NCI-H526 (cell line): Measurements from ENCODE around the gene MRNIP.

ENCODE experiments used
- DNase-seq, 2 experiments: peaks; one replicate each; lab custom pipeline; 2025; lab: John Stamatoyannopoulos, UW

Gene MRNIP

GRCh38 chr5:179858586-179859427 is at the start of gene MRNIP:
Gene MRNIP, minus strand, starts transcription at chr5:179858817. Its CDS starts 21 bp downstream, at chr5:179858796.
- peak; percentile 82 to 96 for DNase-seq

- DNase-seq, result peak in 1 of 2 experiments; percentile 70
Measured at GRCh38 chr5:179907556-179908324, 49.1 kb upstream of the MRNIP start, which contains the start of gene TBC1D9B. Gene TBC1D9B, minus strand, starts transcription at chr5:179907897. Its CDS starts 76 bp downstream, at chr5:179907821.

GRCh38 chr5:179906795-179907555 is 48.4 kb upstream of the MRNIP start:
- peak in 1 of 2 experiments; percentile 36 for DNase-seq

GRCh38 chr5:179906294-179906794 is 47.7 kb upstream of the MRNIP start:
- no peak for DNase-seq

- DNase-seq, result no peak
Measured at GRCh38 chr5:179905161-179905560, 46.5 kb upstream of the MRNIP start.

DNA sequence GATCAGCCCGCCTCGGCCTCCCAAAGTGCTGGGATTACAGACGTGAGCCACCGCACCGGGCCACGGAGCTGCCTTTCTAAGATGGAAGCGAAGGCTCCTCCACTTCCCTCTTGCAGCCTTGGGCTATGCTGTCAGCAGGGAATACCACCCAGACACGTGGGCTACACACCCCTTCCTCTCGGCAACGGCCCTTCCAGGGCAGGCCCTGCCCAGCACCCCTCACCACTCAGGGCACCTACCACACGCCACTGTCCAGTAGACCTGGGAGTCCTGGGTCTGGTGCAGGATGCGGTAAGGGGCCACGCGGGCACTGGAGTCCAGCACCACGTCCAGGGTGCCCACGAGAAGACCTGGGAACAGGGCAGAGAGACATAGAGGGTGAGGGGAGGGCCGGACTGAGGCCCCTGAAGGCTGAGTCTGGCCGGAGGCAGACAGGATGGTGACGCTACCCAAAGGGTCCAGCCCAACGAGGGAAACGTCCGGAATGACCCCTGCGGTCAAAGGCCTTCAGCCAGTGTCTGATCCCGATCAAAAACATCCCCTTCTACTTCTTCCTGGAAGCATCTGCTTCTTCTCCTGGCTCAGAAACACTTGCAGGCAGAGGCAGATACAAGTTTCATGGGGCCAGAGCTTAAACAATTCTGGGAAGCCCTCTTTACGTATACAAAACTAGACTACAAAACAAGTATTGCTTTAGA is 46.0 kb upstream of the MRNIP start:
- DNase-seq, result no peak

DNA sequence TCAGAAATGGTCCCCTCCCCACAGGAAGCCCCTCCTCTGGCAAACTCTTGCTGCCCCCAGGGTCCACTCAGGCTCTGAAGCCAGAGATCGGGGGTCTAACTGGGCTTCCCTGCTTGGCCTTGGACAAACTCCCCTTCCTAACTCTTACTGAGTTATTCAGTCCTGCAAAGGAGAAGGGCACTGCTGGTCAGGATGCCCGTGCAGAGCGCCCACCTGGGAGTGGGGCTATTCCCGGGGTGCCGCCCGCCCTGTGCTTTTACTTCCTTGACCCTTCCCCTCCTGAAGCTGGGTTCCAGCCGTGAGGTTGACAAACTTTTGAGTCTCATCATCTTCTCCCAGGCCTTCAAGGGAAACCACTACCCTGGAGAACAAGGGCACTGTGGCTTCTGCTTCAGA is 44.1 kb upstream of the MRNIP start:
- DNase-seq, result no peak

GRCh38 chr5:179901915-179902762 is 43.5 kb upstream of the MRNIP start:
- DNase-seq, result no peak

- no peak for DNase-seq
Measured at GRCh38 chr5:179901462-179901861, 42.8 kb upstream of the MRNIP start.

DNA sequence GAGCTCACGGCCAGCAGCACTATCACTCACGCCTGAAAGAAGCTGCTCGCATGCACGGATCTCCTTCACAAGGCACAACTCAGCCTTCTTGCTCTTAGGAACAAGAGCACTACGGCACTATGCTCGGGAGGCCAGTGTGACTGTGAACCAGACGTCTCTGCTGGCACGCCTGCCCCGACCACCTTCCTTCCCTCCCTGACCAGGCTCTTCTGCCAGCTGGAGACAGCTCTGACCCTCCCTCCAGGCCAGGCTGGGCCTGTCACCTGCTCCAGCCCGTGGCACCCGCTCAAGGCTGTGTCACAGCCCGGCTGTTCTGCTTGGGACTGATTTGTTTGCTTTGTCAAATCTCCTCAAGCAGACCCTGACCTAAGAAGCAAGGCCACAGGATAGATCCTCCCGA is 42.1 kb upstream of the MRNIP start:
- no peak for DNase-seq

DNA sequence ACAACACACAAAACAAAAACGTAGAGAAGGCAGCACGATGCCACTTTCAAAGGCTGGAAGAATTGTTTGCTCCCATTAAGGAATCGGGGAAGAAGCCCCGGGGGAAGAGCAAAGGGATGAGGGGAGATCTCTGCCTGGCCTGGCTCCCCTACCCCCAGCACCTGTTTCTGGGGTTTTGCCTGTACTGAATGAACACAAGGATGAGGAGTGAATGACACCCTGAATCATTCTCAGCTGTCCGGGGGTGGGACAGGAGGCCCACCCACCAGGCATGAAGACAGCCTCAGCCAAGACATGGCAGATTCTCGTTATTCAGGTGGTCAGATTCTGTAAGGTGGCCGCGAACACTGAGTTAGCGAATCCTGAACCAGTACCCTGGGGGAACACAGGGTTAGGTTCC is 41.6 kb upstream of the MRNIP start:
- no peak for DNase-seq

GRCh38 chr5:179895861-179896260 is 37.2 kb upstream of the MRNIP start:
- no peak for DNase-seq

GRCh38 chr5:179893958-179894895 is 35.6 kb upstream of the MRNIP start:
- DNase-seq, result no peak

DNA sequence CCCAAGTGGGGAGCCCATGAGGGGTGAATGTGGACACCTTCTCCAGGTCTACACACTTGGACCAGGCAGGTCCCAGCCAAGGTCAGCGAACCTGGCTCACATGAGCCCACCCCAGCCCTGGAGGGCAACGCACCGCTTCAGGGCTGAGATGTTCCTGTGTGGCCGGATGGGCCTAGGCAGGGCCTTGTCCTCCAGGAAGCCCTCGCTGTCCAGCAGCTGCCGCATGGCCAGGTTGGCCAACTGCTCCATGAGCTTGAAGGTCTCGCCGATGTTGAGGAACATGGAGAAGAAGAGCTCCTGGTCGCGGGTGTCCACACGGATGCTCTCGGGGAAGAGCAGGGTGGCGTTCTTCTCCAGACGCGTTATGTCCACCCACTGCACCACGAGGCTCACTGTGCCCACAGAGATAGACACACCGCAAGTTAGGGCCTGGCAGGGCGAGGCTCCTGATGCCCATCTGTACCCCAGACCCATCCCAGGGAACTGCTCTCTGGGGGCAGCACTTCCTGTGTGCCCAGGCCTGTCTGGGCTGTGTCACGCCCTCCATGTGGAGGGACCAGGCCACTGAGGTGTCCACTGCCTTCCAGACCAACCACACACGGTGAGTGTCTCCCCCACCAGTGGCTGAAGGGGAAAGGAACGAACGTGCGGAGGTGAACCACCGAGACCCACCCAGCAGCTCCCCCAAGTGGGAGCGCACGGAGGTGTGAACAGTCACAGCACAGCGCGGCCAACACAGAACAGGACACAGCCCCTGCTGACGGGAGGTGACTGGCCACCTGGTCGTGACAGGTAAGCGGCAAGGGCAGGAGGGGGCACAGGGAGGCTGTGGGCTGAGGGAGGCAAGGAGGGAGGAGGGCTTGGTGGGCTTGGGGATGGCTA is 34.7 kb upstream of the MRNIP start:
- DNase-seq, result no peak

GRCh38 chr5:179892255-179892654 is 33.6 kb upstream of the MRNIP start:
- no peak for DNase-seq

DNA sequence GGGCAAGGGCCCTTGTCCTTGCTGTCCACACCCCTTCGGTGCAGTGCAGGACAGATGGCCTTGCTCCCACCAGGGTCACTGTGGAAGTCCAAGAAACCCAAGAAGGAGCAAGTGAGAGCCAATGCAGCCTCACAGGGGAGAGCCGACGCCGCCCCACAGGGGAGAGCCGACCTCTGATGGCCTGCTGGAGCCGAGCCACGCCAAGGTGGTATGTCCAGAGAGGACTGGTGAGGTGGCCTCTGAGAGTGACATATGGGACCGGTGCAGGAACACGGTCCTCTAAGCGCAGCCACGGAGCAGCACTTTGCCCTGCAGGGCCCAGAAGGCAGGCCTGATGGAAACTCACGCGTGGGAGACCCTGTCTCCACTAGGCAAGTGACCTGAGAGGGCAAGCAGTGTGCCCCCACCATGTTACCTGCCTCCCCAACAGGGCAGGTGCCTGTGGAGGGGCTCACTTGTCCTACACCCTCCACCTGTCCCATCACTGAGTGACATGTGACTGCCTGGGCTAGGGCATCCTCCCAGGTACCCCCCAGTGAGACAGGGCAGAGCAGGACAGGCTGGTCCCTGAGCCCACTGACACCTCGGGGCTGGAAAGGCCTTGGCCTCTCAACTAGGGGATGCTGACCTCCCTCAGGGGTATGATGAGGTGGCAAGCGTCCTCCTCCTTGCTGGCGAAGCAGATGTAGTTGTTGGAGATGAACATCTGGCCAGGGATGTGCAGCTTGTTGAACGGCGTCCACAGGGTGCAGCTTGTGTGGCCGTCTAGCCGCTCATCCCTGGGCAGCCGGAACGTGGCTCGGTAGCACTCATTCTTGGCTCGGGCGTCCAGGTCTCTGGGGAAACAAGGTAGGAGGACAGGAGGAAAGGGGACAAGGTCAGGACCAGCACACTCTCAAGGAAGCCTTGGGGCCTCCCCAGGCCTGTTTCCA is 32.4 kb upstream of the MRNIP start:
- no peak for DNase-seq

GRCh38 chr5:179889885-179890284 is 31.3 kb upstream of the MRNIP start:
- no peak for DNase-seq
